HepG2 (cell line): ENCODE measurements around the gene ZNF367. TPM values are rescaled to one million over a fixed set of nuclear protein-coding genes. Genes with fewer than 3 reads are reported as not detected.

ENCODE experiments used
- ASH2L ChIP-seq: fragments of 300-600, 200-600 bp; sonication (generic); IDR thresholded peaks from 2 replicates; pipeline ENCODE4 v1.7.0; 2017; ENCODE audit warnings: low read depth, mild to moderate bottlenecking, moderate library complexity, mixed read lengths, low read length; ENCODE audit not compliant: insufficient read length
- ATF5 ChIP-seq: sonication (generic); formaldehyde crosslinking; IDR thresholded peaks from 2 replicates; pipeline ENCODE4 v1.4.0; 2020; ENCODE audit warnings: mild to moderate bottlenecking, low read depth, missing genetic modification reagents
- BORCS8-MEF2B ChIP-seq: sonication (generic); formaldehyde crosslinking; IDR thresholded peaks from 2 replicates; pipeline ENCODE4 v1.8.0; 2022; ENCODE audit warnings: mild to moderate bottlenecking, missing genetic modification reagents
- DMAP1 ChIP-seq: IDR thresholded peaks from 2 replicates; pipeline ENCODE4 v1.6.1; 2016
- DPF2 ChIP-seq: sonication (generic); formaldehyde crosslinking; IDR thresholded peaks from 2 replicates; pipeline ENCODE4 v1.4.0; 2020; ENCODE audit warnings: mild to moderate bottlenecking, low read depth, missing genetic modification reagents, borderline replicate concordance
- GABPB1 ChIP-seq: IDR thresholded peaks from 2 replicates; pipeline ENCODE4 v1.6.1; 2016; ENCODE audit warnings: mild to moderate bottlenecking, missing genetic modification reagents, moderate library complexity, missing compliant biosample characterization
- HDAC2 ChIP-seq: sonication (generic); formaldehyde crosslinking; IDR thresholded peaks from 2 replicates; pipeline ENCODE4 v1.4.0; 2020; ENCODE audit warnings: missing genetic modification reagents
- NCOR1 ChIP-seq: fragments of 200-600 bp; sonication (generic); IDR thresholded peaks from 2 replicates; pipeline ENCODE4 v1.7.0; 2017; ENCODE audit warnings: antibody characterized with exemption, low read length, borderline replicate concordance
- SMC3 ChIP-seq: IDR thresholded peaks from 2 replicates; pipeline ENCODE4 v1.6.1; 2011; ENCODE audit warnings: low read length, improper control_type of control experiment
- SRF ChIP-seq: IDR thresholded peaks from 2 replicates; pipeline ENCODE4 v1.6.1; 2011; ENCODE audit warnings: mild to moderate bottlenecking, low read depth, low read length, moderate library complexity
- TGIF2 ChIP-seq: IDR thresholded peaks from 2 replicates; pipeline ENCODE4 v1.6.1; 2016; ENCODE audit warnings: control low read depth, missing compliant biosample characterization
- U2AF2 ChIP-seq: fragments of 200-400 bp; formaldehyde crosslinking; IDR thresholded peaks from 2 replicates; pipeline ENCODE4 v1.6.1; 2017; ENCODE audit warnings: low read depth, mild to moderate bottlenecking, low read length
- ZFY ChIP-seq: sonication (generic); formaldehyde crosslinking; IDR thresholded peaks from 2 replicates; pipeline ENCODE4 v1.4.0; 2020; ENCODE audit warnings: missing genetic modification reagents
- ZNF12 ChIP-seq: sonication (generic); formaldehyde crosslinking; IDR thresholded peaks from 2 replicates; pipeline ENCODE4 v1.5.0; 2020; ENCODE audit warnings: missing genetic modification reagents
- ZNF121 ChIP-seq: sonication (generic); formaldehyde crosslinking; IDR thresholded peaks from 2 replicates; pipeline ENCODE4 v1.5.0; 2020; ENCODE audit warnings: mild to moderate bottlenecking, missing genetic modification reagents
- ZNF180 ChIP-seq: sonication (generic); formaldehyde crosslinking; IDR thresholded peaks from 2 replicates; pipeline ENCODE4 v1.4.0; 2020; ENCODE audit warnings: low read depth, missing genetic modification reagents, borderline replicate concordance
- ZNF263 ChIP-seq: sonication (generic); formaldehyde crosslinking; IDR thresholded peaks from 2 replicates; pipeline ENCODE4 v1.4.0; 2020; ENCODE audit warnings: missing genetic modification reagents
- ZNF280B ChIP-seq: sonication (generic); formaldehyde crosslinking; IDR thresholded peaks from 2 replicates; pipeline ENCODE4 v1.5.0; 2020; ENCODE audit warnings: missing genetic modification reagents, mild to moderate bottlenecking, borderline replicate concordance
- ZNF430 ChIP-seq: sonication (generic); formaldehyde crosslinking; IDR thresholded peaks from 2 replicates; pipeline ENCODE4 v1.9.0; 2021; ENCODE audit warnings: mild to moderate bottlenecking, missing genetic modification reagents
- ZNF510 ChIP-seq: sonication (generic); formaldehyde crosslinking; IDR thresholded peaks from 2 replicates; pipeline ENCODE4 v1.4.0; 2020; ENCODE audit warnings: low read depth, mild to moderate bottlenecking, missing genetic modification reagents
- ZNF557 ChIP-seq: sonication (generic); formaldehyde crosslinking; IDR thresholded peaks from 2 replicates; pipeline ENCODE4 v1.4.0; 2020; ENCODE audit warnings: missing genetic modification reagents
- ZNF652 ChIP-seq: IDR thresholded peaks from 2 replicates; pipeline ENCODE4 v1.6.1; 2016; ENCODE audit warnings: low read depth, borderline replicate concordance
- ZNF792 ChIP-seq: IDR thresholded peaks from 2 replicates; pipeline ENCODE4 v1.6.1; 2016
- polyA plus RNA-seq, 8 experiments: library from polyadenylated mRNA; depleted of rRNA in 3 of 8; stranded (reverse) in 7 of 8; unstranded in 1 of 8; fragments of >200 nt; fragmentation: Illumina TruSeq in 4 of 8; extraction: Trizol in 4 of 8; gene quantifications; 2 replicates each; pipeline versions ENCODE4 v1.2.1 to v1.2.3, GENCODE V29; 2011 to 2016; ENCODE audit warnings: low read depth in 4 of 8, missing spikeins in 1 of 8, mixed read lengths in 1 of 8; ENCODE audit not compliant: insufficient read depth in 1 of 8
- total RNA-seq, 5 experiments: library from RNA; depleted of rRNA; stranded (reverse); fragments of >200 nt; fragmentation: Illumina TruSeq; extraction: Trizol; gene quantifications; 2 replicates each; pipeline ENCODE4 v1.2.3, GENCODE V29; 2016; ENCODE audit warnings: low read depth in 1 of 5
- TF ChIP-seq, protein P1 (sequence below): sonication (generic); formaldehyde crosslinking; IDR thresholded peaks from 2 replicates; pipeline ENCODE4 v1.8.1; 2023; ENCODE audit warnings: mild to moderate bottlenecking, inconsistent platforms, moderate library complexity, missing genetic modification reagents, borderline replicate concordance
- TF ChIP-seq, protein P2 (sequence below): sonication (generic); formaldehyde crosslinking; IDR thresholded peaks from 2 replicates; pipeline ENCODE4 v1.4.0; 2020; ENCODE audit warnings: mild to moderate bottlenecking, missing genetic modification reagents
- TF ChIP-seq, protein P3 (sequence below): conservative IDR thresholded peaks from 2 replicates; pipeline ENCODE4 v1.6.1; 2018; ENCODE audit warnings: missing genetic modification reagents

ZNF367 gene
- total and polyA plus RNA-seq, 2 of the 13 experiments (the other 11 are each of a cell fraction or from before 2014, with no cell fraction given) = 2.9 to 7.7 TPM

- TF ChIP-seq ATF5 (CRISPR knock-in tag) (no peak), ZNF510 (peak; percentile 91; the same call in 1 of the 2 replicates), ZNF430 (peak; percentile 94), SRF (no peak), U2AF2 (no peak), ZNF792 (peak; percentile 70; the same call in 1 of the 2 replicates), ZNF180 (CRISPR knock-in tag) (no peak), ZNF280B (CRISPR knock-in tag) (peak; percentile 17; the same call in 1 of the 2 replicates), GABPB1 (CRISPR knock-in tag) (peak; percentile 43), ZNF263 (CRISPR knock-in tag) (peak; percentile 82; the same call in 1 of the 2 replicates), ZNF652 (0 out of 2 replicates have a peak, but pooled peaks have one; percentile 35), TGIF2 (CRISPR knock-in tag) (peak; percentile 72; the same call in 1 of the 2 replicates), ZNF557 (CRISPR knock-in tag) (peak; percentile 85; the same call in 1 of the 2 replicates), DMAP1 (CRISPR knock-in tag) (peak; percentile 66; the same call in 1 of the 2 replicates), ZFY (CRISPR knock-in tag) (peak; percentile 74), HDAC2 (CRISPR knock-in tag) (peak; percentile 86), ZNF121 (CRISPR knock-in tag) (peak; percentile 23; the same call in 1 of the 2 replicates), ZNF12 (CRISPR knock-in tag) (peak; percentile 58; the same call in 1 of the 2 replicates), SMC3 (peak; percentile 19; the same call in 1 of the 2 replicates), ASH2L (peak; percentile 68), BORCS8-MEF2B (peak; percentile 65; the same call in 1 of the 2 replicates), NCOR1 (peak; percentile 54; the same call in 1 of the 2 replicates), DPF2 (peak; percentile 70; the same call in 1 of the 2 replicates)
- TF ChIP-seq, protein P1, sequence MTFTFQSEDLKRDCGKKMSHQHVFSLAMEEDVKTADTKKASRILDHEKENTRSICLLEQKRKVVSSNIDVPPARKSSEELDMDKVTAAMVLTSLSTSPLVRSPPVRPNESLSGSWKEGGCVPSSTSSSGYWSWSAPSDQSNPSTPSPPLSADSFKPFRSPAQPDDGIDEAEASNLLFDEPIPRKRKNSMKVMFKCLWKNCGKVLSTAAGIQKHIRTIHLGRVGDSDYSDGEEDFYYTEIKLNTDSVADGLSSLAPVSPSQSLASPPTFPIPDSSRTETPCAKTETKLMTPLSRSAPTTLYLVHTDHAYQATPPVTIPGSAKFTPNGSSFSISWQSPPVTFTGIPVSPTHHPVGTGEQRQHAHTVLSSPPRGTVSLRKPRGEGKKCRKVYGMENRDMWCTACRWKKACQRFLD (CRISPR knock-in tag) = peak; percentile 68; the same call in 1 of the 2 replicates
- TF ChIP-seq, protein P2, sequence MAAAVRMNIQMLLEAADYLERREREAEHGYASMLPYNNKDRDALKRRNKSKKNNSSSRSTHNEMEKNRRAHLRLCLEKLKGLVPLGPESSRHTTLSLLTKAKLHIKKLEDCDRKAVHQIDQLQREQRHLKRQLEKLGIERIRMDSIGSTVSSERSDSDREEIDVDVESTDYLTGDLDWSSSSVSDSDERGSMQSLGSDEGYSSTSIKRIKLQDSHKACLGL (CRISPR knock-in tag) = peak; percentile 80; the same call in 1 of the 2 replicates
- TF ChIP-seq, protein P3, sequence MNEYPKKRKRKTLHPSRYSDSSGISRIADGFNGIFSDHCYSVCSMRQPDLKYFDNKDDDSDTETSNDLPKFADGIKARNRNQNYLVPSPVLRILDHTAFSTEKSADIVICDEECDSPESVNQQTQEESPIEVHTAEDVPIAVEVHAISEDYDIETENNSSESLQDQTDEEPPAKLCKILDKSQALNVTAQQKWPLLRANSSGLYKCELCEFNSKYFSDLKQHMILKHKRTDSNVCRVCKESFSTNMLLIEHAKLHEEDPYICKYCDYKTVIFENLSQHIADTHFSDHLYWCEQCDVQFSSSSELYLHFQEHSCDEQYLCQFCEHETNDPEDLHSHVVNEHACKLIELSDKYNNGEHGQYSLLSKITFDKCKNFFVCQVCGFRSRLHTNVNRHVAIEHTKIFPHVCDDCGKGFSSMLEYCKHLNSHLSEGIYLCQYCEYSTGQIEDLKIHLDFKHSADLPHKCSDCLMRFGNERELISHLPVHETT (CRISPR knock-in tag) = 0 out of 2 replicates have a peak, but pooled peaks have one; percentile 33
Measured at GRCh38 chr9:96436456-96437126, 18.4 kb upstream of the ZNF367 start (continued).
